HG02840 (cell line): ENCODE data around the gene KNDC1.
"Not testable (repeated sequence)": the region's sequence is repeated elsewhere in the genome, so short reads cannot be mapped to it uniquely, and the experiment has no call there.

Experiments used
- ATAC-seq: cut with Tn5 transposase; IDR thresholded peaks from one replicate; pipeline ENCODE4 v1.9.1; 2021; ENCODE audit warnings: mild to moderate bottlenecking, moderate library complexity, moderate number of reproducible peaks; ENCODE audit not compliant: unreplicated experiment, low FRiP score

Gene KNDC1

DNA sequence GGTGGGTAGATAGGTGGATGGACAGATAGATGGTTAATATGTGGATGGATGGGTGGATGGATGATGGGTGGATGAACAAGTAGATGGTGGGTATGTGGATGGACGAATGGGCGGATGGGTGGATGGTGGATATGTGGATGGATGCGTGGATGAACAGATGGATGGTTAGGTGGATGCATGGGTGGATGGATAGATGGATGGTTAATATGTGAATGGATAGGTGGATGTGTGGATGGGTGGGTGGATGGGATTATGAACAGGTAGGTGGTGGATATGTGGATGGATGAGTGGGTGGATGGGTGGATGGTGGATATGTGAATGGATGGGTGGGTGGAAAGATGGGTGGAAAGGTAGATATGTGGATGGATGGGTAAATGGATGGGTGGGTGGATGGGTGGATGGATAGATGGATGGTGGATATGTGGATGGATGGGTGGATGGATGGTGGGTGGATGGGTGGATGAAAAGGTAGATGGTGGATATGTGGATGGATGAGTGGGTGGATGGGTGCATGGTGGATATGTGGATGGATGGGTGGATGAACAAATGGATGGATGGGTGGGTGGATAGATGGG is 14.8 kb downstream of the KNDC1 start:
- no peak for ATAC-seq

DNA sequence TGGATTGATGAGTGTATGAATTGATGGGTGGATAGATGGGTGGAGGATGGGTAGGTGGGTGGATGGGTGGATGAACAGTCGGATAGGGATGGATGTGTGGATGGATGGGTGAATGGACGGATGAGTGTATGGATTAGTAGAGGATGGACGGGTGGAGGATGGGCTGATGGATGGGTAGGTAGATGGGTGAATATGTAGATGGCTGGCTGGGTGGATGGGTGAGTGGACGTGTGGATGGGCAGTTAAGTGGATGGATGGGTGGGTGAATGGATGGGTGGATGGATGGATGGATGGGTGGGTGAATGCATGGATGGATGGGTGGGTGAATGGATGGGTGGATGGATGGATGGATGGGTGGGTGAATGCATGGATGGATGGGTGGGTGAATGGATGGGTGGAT is 15.6 kb downstream of the KNDC1 start:
- ATAC-seq = not testable (repeated sequence)

DNA sequence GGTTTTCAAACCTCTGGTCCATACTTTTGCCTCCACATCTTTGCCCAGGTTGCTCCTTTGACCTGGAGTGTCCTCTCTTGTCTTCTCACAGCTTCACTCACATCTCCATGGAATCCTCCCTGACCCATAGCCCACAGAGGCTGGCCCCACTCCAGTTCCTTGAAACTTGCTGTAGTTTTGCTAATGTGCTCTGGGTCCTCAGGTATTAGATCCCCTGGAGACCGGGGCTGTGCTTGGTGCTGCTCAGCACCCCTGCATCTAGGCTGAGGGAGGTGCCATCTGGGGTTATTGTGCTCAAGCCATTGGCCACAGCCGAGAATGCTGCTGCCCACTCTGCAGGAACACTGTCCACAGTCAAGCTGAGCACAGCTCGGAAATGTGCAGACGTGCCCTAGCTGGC is 16.5 kb downstream of the KNDC1 start:
- ATAC-seq = no peak

GRCh38 chr10:133177380-133178157 is 17.6 kb downstream of the KNDC1 start:
- no peak for ATAC-seq

DNA sequence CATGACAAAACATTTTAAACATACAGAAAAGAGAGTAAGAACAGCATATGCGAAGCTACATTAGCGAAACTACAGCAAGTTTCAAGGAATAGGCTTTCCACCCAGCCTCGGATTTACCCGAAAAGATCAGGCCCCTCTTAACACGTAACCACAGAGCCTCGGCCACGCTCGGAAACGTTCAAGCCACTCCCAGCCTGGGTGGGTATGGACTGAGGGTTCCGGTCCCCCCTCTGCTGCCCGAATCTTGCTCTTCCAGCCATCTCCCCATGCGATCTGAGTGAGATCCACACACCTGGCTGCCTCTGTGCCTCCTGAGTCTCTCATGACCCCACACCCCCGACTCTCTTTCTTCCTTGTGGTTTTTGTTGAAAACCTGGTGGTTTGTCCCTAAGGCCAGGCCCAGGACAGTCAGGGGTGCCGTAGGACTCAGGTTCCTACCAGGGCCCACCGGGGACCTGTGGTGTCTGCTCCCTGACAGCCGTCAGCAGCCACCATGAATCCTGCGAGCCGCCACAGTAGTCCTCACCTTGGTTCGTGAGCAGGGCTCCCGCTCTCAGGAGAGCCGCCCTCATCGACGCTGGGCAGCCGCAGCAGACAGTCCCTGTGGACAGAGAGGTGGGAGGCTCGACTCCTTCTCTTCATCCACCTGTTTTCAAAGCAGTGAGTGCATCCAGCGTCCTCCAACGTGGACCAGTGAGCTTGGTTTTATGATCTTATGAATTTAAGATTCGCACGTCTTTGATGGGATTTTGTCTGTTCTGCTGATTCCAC is 18.5 kb downstream of the KNDC1 start:
- ATAC-seq = no peak

GRCh38 chr10:133179128-133179520 is 19.1 kb downstream of the KNDC1 start:
- no peak for ATAC-seq

GRCh38 chr10:133179651-133180050 is 19.6 kb downstream of the KNDC1 start:
- ATAC-seq = no peak

- no peak for ATAC-seq
These were observed 20.4 kb downstream of the KNDC1 start for GRCh38 chr10:133180192-133180964.

DNA sequence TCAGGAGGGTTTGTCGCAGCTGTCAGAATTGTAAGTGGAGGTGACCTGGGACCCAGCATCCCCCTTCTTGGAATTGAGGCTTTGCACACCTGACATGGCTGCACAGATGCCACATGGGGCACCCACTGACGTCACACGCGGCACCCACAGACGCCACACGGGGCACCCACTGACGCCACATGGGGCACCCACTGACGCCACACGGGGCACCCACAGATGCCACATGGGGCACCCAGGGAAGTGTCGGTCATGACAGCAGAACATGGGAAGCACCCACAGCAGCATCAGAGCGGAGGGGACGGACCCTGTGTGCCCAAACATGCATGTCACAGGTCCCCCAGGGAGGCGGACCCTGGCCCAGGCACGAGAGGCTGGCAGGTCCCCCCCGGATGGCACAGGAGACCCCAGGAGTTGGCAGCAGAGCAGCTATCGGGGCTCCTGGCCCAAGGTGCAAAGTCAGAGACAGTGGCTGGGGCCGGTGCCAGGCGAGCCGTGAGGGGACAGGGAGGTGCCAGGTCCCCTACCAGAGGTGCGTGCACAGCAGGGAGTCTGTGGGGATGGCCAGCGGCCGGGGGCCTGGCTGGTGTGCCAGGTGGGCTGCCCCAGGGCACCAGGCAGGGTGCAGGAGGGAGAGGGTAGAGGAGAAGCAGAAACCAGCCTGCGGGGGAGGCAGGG is 21.1 kb downstream of the KNDC1 start:
- ATAC-seq = no peak

GRCh38 chr10:133182190-133182589 is 22.2 kb downstream of the KNDC1 start:
- ATAC-seq = no peak

GRCh38 chr10:133182791-133183645 is 23.0 kb downstream of the KNDC1 start:
- no peak for ATAC-seq

- no peak for ATAC-seq
These were observed 23.8 kb downstream of the KNDC1 start for GRCh38 chr10:133183646-133184378.

GRCh38 chr10:133184591-133185244 is 24.7 kb downstream of the KNDC1 start:
- ATAC-seq = no peak

- no peak for ATAC-seq
These were observed 25.4 kb downstream of the KNDC1 start for GRCh38 chr10:133185421-133185820.

DNA sequence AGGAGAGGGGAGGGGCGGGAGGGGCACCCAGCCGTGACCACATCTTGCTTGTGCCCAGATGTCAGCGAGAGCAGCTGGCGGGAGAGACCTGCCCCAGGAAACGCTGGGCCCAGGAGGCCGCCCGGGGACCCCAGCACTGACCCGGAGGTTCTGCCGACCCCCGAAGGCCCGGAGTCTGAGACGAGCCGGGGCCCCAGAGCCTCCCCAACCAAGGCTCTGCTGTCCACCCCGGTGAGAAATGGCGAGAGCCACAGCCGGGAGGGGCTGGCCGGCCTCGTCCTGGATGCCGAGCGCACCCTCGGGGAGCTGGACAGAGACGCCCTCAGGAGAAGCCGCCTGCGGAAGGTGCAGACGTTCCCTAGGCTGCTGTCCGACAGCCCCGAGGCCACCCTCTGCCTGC is 25.9 kb downstream of the KNDC1 start:
- ATAC-seq = no peak

- ATAC-seq = no peak
These were observed 26.5 kb downstream of the KNDC1 start for GRCh38 chr10:133186416-133187090.

DNA sequence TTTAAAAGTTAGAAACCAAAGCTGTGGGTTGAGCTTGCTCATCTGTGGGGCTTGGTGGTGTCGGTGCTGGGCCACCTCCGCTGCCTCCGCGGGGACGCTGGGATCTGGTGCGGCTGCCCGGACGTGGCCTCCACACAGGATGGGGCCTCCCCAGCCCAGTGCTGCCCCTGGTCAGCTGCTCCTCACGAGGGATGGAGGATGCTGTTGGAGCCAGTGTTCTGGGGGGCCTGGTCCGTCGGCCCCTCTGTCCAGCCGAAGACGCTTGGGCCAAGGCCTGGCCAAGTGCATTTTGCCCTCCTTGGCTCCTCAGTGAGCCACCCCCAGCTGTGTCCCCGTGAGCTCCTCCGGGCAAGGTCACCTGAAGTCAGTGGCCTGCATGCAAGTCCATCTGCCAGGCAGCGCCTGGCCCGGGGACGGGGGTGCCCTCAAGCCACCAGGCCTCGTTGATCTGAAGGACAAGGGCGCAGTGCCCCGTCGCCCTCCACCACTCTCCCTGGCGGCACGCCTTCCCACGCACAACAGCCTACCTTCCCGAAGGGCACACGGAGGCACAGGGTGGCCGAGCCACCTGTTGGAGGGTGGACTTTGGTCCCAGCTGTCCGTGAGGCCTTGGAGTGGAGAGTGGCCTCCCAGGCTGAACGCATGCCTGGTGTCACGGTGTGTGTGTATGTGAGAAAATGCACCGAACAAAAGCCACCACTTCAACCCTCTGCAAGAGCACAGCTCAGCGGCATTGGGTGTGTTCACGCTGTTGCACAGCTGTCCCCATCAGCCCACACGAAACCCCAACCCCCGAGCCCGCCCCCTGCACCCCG is 27.3 kb downstream of the KNDC1 start:
- ATAC-seq = no peak
